ENCODE data around the gene ANGPTL5.
"Not testable (repeated sequence)": the region's sequence is repeated elsewhere in the genome, so short reads cannot be mapped to it uniquely, and the experiment has no call there.

ANGPTL5 gene

DNA sequence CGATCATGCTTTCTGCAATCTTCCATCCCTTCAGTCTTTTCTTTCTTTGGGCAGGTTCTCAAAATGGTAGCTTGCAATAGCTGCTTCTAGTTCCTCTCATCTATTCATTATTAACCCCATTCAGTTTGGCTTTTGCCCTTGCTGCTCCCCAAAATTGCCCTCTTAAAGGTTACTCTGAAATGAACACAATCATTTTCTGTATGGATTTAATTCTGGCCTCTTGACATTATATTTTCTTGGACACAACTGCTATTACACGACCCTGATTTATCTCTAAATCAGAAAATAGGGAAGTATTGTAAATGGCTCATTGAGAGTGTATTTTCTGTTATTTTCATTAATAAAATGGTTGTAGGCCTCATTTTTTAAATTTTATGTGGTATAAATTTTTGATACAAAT lies at the start of gene ANGPTL5:
Gene ANGPTL5 (minus strand): TSS at position 101 of the 400 bp plus-strand sequence. CDS start 8,613 bp downstream, outside the sequence.
- no peak for DNase-seq

- DNase-seq = not testable (repeated sequence)
Measured at GRCh38 chr11:101964200-101964599, 47.9 kb upstream of the ANGPTL5 start.

DNA sequence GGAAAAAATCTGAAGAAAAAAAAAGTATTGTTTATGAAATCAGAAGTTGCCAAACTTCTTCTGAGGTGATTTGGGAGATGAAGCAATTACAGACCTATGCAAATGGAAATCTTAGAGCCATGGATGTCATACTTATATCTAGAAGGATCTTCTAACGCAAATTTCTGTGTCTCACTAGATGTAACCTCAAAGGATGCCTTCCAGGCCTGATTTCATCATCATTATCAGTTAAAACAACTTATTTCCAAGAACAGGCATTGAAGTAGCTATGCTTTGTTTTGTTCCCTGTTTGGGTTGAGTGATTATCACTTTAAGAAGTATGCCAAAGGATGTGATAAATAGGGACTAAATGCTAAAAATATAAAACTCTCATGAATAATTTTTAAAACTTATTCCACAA lies 43.9 kb upstream of the ANGPTL5 start:
- DNase-seq = no peak

DNA sequence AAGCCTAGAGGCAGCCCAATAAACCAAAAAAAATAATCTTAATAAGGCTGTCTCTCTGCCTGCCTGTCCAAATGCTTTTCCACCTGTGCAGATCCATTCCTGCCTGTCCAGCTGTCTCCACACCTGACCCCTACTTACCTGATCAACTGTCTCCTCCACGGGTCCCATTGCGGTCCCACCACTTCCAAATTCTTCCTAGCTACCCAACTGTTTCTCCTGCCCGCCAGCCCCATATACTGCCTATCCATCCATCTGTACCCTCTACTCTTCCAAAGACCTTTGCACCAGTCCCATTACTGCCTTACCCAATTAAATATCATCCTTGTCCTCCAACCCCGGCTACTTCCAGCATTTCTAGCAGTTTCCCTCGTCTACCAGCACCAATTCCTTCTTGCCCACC lies 39.4 kb upstream of the ANGPTL5 start:
- DNase-seq = no peak

DNA sequence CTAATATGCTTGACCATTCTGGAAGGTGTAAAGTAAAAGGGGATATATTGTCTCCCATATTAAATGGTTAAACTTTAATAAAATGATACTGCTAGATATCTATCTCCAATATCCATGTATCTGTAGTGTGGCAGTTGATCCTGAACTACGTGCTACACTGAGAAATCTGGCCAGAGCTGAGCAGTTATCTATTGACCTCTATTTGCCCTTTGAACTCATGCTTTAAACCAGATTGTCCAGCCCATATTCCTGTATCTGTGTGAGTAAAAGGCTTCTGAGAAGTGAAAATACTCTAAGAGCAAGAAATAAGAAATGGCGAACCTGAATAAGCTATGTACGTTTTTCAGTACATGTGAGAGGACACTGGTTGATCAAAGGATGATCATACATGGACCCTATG lies 39.0 kb upstream of the ANGPTL5 start:
- DNase-seq = no peak

DNA sequence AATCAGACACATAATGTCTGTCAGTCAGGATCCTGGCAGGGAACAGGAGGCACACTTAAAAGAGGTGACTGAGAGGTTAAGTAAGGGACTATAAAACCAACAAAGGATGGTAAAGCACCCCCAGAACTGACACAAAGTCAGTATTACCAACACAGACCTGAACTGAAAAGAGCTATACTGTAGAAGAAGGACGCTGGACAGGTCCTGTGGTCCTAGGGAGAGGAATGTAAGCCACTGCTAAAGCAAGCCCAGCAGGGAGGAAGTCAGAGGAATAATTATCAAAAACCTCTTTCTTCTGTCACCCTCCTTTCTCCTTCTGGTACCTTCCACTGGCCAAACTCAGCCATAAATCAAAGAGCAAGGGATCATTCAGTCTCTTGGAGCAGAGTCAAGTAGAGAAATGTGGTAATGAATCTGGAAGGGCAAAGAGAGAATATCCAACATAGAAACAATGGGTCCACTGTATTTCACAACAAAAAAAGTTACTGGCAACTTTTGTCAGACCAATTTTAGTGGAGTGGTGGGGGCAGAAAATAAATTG lies 33.4 kb upstream of the ANGPTL5 start:
- DNase-seq = no peak

DNA sequence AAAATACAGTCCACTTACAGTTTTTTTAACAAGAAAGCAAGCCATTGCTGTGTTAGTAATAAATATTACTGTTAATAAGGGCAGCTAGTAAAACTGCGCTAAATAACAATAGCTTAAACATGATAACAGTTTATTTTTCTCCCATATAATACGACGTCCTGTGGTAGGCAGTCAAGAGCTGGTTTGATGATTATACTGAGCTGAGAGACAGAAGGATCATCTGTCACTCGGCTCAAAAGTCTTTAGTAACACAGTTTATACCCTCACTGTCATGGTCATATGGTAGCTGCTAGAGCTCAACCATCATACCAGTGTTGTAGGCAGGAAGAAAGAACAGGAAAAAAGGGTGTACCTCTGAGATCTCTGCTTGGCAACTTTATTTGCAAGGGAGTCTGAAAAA lies 29.1 kb upstream of the ANGPTL5 start:
- DNase-seq = no peak

DNA sequence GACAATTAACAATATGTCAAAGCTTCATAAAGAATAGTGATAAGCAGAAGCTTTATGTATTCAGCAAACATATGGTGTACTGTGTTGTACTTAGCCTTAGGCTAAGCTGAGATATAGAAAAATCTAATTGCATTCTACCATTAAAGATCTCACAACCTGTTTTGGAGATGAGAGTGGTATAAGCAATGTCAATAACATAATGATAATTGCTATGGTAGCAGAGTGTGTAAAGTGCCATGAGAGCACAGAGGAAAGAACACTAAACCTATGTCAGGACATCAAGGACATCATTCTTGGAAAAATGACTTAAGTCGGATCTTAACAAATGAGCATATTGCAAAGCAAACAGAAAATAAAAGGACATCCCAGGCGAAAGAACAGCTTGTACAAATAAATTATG lies 28.6 kb upstream of the ANGPTL5 start:
- no peak for DNase-seq

DNA sequence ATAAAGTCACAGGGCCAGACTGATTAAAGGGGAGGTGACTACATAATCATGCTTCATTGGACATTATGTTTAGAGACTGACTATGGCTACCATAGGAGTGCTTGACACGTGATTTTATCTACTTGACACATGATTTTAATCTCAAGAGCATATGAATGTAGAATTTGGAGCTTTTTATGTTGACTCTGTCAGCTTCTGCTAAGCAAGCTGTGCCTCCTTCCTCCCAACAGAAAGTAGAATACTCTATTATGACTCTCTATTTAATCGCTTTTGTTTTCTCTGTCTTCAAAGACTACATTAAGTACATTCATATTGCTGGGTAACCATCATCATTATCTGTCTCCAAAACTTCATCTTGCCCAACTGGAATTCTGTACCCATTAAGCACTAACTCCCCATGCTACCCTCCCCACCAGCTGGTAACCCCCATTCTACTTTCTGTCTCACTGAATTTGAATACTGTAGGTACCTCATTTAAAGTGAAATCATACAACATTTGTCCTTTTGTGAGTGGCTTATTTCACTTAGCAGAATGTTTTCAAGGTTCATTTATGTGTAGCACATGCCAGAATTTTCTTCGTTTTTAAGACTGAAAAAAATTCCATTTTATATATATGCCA lies 24.7 kb upstream of the ANGPTL5 start:
- DNase-seq = no peak

DNA sequence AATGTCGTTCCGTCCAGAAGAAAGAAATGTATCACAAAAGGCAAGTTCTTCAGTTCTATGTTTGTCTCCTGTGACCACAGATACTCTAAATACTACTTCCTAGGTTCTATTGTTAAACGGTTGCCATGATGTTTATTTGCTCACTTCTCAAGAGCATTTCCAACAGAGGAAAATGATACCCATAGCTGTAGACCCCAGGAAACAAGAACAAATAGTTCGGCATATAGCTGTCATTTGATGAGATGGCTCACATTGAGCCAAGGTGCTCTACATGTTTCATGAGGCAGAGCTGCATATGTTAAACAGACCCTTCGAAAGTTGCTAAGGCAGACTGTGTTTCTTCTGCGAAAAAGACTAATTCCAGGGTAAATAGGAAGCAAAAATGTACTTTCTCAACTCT lies 15.4 kb upstream of the ANGPTL5 start:
- DNase-seq = no peak

GRCh38 chr11:101929294-101929915 lies 13.1 kb upstream of the ANGPTL5 start:
- no peak for DNase-seq

- no peak for DNase-seq
Measured at GRCh38 chr11:101923554-101923953, 7.2 kb upstream of the ANGPTL5 start.

- no peak for DNase-seq
Measured at GRCh38 chr11:101920992-101921391, 4.7 kb upstream of the ANGPTL5 start.

DNA sequence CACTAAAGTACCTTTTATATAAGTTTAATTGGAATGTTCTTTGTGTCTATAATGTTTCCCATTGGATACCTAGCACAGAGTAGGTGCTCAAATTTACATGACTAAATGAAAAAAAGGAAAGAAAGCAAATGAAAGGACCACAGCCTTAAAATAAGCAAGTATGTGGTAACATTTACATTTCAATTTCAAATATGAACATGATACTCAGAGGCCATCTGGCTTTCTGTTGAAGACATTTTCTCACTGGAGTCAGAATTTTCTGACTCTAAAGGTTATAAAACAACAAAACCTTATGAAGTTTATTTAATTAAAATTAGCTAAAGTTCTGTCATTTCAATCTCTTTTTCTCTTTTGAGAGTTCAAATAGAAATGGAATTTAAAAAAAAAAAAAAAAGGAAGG lies 904 bp upstream of the ANGPTL5 start:
- no peak for DNase-seq

DNA sequence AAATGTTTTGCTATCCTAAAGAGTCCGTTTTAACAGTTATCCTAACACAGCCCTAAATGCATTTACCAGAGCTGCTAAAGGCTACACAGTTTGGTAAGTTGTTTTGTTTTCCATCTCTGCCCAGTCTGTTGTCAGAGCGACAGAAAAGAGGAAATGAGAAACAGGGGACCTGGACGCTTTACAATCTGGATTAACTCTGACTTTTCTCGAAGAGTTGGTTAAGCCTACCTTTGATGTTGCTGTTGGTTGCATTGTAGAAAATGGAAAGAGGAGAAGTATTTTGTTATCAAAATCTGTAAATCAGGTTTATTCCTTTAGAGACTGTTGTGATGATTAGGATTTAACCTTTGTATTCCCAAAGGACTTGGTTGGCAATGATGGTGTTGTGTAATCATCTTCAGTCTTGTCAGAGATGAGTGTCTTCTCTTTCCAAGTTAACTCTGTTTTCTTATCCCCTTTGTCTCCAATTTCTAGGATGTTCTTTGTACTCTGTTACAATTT lies 481 bp downstream of the ANGPTL5 start:
- DNase-seq = no peak

DNA sequence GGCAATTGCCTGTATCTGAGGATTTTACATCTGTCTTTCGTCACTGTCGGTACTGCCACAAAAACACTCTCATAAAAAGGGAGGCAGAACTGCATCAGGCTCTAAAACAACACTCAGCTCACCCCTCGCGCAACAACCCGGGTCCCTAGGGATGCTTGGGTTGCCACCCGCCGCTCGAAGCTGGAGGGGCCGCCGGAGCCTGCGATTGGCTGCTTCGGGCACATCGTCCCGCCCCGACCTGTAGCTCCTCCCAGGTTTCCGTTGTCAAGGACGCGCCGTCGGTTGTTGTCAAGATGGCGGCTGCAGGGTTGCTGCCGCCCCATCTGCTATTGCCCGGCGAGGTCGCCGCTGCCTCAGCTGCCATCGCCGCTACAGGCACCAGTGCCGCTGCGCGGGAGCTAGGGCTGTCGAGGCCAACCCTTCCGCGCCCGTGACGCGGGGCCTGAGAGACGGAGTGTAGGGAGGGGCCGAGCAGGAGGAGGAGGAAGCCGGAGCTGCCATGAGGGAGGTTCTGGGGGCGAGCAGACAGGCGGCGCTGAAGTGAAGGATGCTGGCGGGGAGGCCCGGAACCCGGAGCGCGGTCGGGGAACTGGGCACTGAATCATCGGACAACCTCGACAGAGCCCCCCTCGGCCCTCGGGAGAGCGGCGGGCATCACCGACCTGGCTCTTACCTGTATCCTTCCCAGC lies 1.4 kb downstream of the ANGPTL5 start, which contains the start of gene CEP126:
Gene CEP126 (plus strand): TSS at position 273 of the 689 bp plus-strand sequence. CDS start 275 bp downstream, at position 548.
- DNase-seq = peak; percentile 94

DNA sequence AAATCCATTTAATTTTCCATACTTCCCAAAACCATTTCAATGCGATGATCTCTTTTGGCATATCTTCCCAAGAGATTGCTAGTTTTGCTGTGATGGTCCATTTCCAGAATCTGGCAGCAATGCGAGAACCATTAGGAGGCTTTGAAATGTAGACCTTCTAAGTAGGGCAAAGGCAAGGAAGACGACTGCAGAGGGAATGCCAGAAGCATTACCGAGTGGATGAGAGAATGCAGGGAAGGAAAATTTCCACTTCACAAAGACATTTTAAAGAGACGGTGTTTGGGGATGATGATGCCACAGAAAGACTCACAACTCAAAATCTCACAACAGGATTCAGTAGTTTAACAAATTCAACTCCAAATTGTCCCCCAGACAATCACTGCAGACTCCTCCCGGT lies 2.0 kb downstream of the ANGPTL5 start:
- DNase-seq = no peak

GRCh38 chr11:101913656-101914055 lies 2.7 kb downstream of the ANGPTL5 start:
- no peak for DNase-seq

DNA sequence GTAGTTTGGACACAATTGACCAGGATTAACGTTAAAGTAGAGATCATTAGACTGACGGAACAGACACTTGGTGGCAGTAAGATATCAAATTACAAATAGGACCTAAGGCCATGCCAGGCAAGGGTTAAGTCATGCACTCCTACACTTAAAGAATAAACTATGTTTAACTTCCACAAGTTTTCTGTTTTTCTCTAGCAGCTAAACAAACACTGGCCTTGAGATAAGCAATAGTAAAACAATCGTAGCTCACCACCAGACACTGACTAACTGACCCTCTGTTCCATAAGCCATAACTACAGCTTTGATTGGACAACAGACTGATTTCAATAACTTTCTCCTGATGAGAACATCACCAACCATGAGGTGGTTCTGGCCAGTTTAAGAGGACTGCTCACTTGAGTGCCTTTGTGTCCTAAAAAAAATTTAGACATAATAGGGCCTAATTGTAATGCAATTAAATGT lies 3.5 kb downstream of the ANGPTL5 start:
- no peak for DNase-seq

DNA sequence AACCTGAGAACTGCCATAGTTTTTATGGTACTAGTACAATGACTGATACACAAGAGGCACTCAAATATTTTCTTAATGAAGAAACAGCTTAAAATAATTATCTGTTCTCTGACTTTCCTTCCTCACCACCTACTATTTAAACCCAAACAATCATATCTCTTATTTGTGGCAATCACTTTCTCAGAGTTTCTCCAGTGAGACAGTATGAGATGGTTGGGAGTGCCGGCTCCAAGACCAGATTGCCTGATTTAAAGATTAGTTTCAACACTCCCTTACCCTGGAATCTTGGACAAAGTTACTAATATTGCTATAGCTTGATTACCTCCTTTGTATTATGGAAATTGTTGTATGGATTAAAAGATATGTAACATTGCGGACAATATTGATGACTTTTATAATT lies 7.2 kb downstream of the ANGPTL5 start:
- DNase-seq = no peak

GRCh38 chr11:101907815-101908214 lies 8.5 kb downstream of the ANGPTL5 start:
- DNase-seq = no peak

DNA sequence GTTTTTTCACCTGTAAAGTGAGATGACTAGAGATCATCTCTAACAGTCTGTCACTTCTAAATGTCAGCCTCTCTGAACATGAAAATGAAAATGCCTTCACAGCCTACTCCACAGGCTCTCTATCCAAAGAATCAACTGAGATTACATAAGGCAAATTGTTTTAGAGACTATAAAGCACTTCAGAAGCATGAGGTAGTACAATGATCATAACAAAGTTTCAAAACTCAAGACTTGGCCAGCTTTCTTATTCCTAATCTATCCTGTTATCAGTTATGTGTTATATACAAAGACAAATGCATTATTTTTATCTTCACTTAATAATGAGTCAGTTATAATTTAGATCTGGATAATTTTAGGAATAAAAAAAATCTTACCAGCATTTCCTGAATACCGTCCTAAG lies 21.8 kb downstream of the ANGPTL5 start:
- no peak for DNase-seq

DNA sequence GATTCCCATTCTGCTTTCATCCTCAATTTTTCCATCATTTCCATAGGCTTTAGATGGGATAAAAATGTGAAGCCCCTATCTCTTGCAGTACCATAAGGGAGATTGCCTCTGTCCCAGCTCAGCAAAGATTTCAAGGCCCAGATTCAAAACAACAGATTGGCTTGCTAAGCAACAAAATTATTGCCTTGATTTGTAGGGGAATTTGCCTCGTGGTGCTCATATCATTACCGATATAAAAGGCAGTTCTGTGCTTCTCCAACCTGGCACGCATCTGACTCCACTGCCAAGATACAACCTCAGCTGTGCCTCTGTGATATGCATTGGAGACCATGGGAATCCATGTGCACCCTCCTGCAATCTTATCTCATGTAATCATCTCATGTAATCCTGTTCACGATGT lies 26.6 kb downstream of the ANGPTL5 start:
- DNase-seq = no peak

- DNase-seq = no peak
Measured at GRCh38 chr11:101885631-101886030, 30.7 kb downstream of the ANGPTL5 start.

Data from NCI-H1105 (cell line).